Fibroblast of pulmonary artery (primary cell): ENCODE results near the gene NCAM2.

ENCODE experiments used
- DNase-seq: peaks from one replicate; pipeline ENCODE4 v3.0.0-alpha.2; 2010; ENCODE audit warnings: low read depth
- H3K4me3 ChIP-seq: replicated peaks from 2 replicates; pipeline ENCODE4 v1.5.1; 2011; ENCODE audit warnings: low read depth, mild to moderate bottlenecking, control low read depth, low read length, moderate library complexity
- CTCF ChIP-seq: IDR thresholded peaks from 2 replicates; pipeline ENCODE4 v1.5.1; 2011; ENCODE audit warnings: mild to moderate bottlenecking, control low read depth, low read length, inconsistent platforms; ENCODE audit errors: missing control alignments

NCAM2 gene

DNA sequence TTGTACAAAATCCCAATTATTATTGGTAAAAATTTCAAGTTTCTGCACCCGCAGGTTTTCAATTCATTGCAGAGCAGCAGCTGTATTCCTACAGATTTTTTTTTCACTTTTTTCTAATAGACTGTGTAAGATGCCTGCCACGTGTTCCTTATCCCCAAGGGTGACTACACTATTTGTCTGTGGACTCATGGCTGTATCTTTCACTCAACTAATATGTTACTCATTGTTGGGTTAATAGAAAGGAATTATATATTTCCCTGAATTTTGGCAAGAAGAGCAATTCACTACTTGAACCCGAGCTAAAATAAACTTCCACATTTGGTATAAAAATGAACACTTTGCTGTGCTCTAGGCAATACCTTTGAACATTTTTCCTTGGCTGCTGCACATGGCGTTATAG, 158.7 kb downstream of the NCAM2 start:
- H3K4me3 ChIP-seq, result no peak overlapping the region
- DNase-seq, result no peak
- no peak for TF ChIP-seq CTCF

DNA sequence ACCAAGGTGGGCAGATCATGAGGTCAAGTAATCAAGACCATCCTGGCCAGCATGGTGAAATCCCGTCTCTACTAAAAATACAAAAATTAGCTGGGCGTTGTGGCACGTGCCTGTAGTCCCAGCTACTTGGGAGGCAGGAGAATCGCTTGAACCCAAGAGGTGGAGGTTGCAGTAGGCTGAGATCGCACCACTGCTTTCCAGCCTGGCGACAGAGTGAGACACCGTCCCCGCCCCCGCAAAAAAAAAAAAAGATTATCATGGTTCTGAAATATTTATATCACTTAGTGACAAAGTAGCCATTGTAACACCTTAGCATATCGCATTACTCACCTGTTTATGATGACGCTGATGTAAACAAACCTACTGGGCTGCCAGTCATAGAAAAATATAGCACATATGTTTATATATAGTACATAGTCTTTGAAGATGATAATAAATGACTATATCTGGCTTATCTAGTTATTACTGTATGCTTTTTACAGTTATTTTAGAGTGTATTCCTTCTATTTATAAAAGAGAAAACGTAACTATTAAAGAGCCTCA, 160.2 kb downstream of the NCAM2 start:
- TF ChIP-seq CTCF, result no peak
- H3K4me3 ChIP-seq, result no peak overlapping the region
- no peak for DNase-seq

- no peak overlapping the region for H3K4me3 ChIP-seq
- TF ChIP-seq CTCF, result no peak
- peak; percentile 7 for DNase-seq
Measured at GRCh38 chr21:21159253-21159899, 161.2 kb downstream of the NCAM2 start.

DNA sequence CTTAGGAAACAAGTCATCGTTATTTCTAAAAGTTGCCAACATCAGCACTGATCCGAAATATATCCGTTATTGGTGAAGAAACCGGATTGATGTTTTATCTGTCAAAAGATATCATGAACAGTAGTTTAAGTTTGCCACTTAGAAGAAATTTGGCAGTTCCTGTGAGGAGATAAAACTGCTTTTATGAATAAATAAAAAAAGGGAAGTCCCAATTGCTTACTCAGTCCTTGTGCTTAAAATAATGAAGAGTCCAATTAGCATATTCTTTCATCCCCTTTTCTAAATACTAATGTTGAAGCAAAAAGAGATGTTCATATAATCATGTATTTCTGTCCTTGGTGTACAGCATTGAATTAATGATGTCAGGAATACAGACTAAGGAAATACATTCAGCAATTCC, 164.6 kb downstream of the NCAM2 start:
- TF ChIP-seq CTCF, result no peak
- no peak overlapping the region for H3K4me3 ChIP-seq
- DNase-seq, result no peak

GRCh38 chr21:21163904-21164303, 165.7 kb downstream of the NCAM2 start:
- no peak overlapping the region for H3K4me3 ChIP-seq
- peak; percentile 84 for DNase-seq
- TF ChIP-seq CTCF, result peak; percentile 62

GRCh38 chr21:21165063-21165645, 166.9 kb downstream of the NCAM2 start:
- TF ChIP-seq CTCF, result no peak
- peak; percentile 83 for DNase-seq
- H3K4me3 ChIP-seq, result no peak overlapping the region

DNA sequence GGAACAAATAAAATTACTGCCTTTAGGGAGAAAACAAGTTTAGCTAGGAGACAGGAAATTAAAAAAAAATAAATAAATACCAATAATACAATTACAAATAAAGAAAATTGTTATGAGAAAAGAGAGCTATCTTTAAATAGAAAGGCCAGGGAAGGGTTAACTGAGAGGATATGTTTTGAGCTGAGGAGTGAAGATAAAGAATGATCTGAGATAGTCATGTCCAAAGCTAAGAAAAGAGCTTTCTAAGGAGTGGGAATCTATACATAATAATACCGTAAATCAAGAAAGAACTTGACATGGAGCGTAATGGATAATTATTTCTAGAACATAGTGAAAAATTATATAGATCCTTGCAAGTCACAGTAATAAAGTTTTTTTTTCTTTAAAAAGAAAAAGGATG, 176.5 kb downstream of the NCAM2 start:
- no peak overlapping the region for H3K4me3 ChIP-seq
- no peak for TF ChIP-seq CTCF
- no peak for DNase-seq
